K562 (cell line): ENCODE data around the gene CHAF1A. TPM values are rescaled to one million over a fixed set of nuclear protein-coding genes. Genes with fewer than 3 reads are reported as not detected.

Experiments
- ATAC-seq: fragments of 200-7000 bp; cut with Tn5 transposase; 3 replicates; pipeline ENCODE4 v1.9.1; 2020; ENCODE audit warnings: moderate library complexity
- BruUV-seq: library from RNA; stranded (reverse); fragments of 400-500 nt; replicated peaks from 2 replicates; lab custom pipeline; 2021; lab: Mats Ljungman, UMichigan
- CTCF ChIA-PET: fragments of 300-600 bp; formaldehyde crosslinking; extraction: SDS; loops from one replicate; lab custom pipeline; 2021; ENCODE audit warnings: low intra/inter-chr PET ratio; lab: Yijun Ruan, JAX
- POLR2A ChIA-PET: fragments of 300-600, 350-650 bp; sonication (Branson Sonifier 250); formaldehyde crosslinking; extraction: SDS; loops from one replicate; lab custom pipeline; 2021; ENCODE audit warnings: antibody characterized with exemption, inconsistent platforms; lab: Yijun Ruan, JAX
- DNase-seq, 4 experiments: peaks; one replicate each; pipeline versions ENCODE4 v3.0.0 to v3.0.0-alpha.2; 2011 to 2018; ENCODE audit warnings: low spot score in 3 of 4, mixed read lengths in 3 of 4; ENCODE audit errors: extremely low read depth in 1 of 4
- FAIRE-seq: peaks from 2 replicates; lab custom pipeline; 2011; peaks lifted over from hg19 to GRCh38; lab: Jason Lieb, UNC
- H2AFZ ChIP-seq: 2 replicates; pipeline ENCODE4 v1.6.0; 2011; ENCODE audit warnings: low read depth, low read length, control low read depth, inconsistent platforms
- H3K27ac ChIP-seq: fragments of 200-600 bp; 3 replicates; pipeline ENCODE4 v1.8.0; 2011; ENCODE audit warnings: low read depth, mild to moderate bottlenecking, control low read depth, inconsistent platforms, low read length, moderate library complexity, mixed read lengths; ENCODE audit errors: extremely low read depth
- H3K27me3 ChIP-seq, 2 experiments: fragments of 300-600 bp in 1 of 2; 2 replicates in 1 of 2; 3 replicates in 1 of 2; pipeline versions ENCODE4 v1.6.0 to v1.8.0; 2011; ENCODE audit warnings: inconsistent platforms in 2 of 2, low read length in 2 of 2, mild to moderate bottlenecking in 1 of 2, mixed read lengths in 1 of 2, moderate library complexity in 1 of 2; ENCODE audit not compliant: control insufficient read depth in 2 of 2, insufficient read depth in 2 of 2
- H3K36me3 ChIP-seq: fragments of 300-600 bp; 3 replicates; pipeline ENCODE4 v1.8.0; 2011; ENCODE audit warnings: mild to moderate bottlenecking, low read length, inconsistent platforms; ENCODE audit not compliant: control insufficient read depth, insufficient read depth
- H3K4me1 ChIP-seq, 2 experiments: fragments of 200-600 bp in 1 of 2; replicated peaks in 1 of 2; 2 replicates in 1 of 2; 3 replicates in 1 of 2; pipeline versions ENCODE4 v1.5.1 to v1.8.0; 2011; ENCODE audit warnings: inconsistent platforms in 2 of 2, low read length in 2 of 2, mild to moderate bottlenecking in 1 of 2, mixed read lengths in 1 of 2, moderate library complexity in 1 of 2; ENCODE audit not compliant: control insufficient read depth in 2 of 2, insufficient read depth in 2 of 2
- H3K4me2 ChIP-seq: 2 replicates; pipeline ENCODE4 v1.6.1; 2011; ENCODE audit warnings: low read length, control low read depth, inconsistent platforms, mixed read lengths; ENCODE audit not compliant: insufficient read depth
- H3K4me3 ChIP-seq: fragments of 200-600 bp; sonication (generic), shearing (Covaris generic); 2 replicates; pipeline ENCODE4 v1.5.1; 2016; ENCODE audit warnings: control low read depth, inconsistent platforms
- H3K79me2 ChIP-seq: fragments of 200-600 bp; 3 replicates; pipeline ENCODE4 v1.8.0; 2011; ENCODE audit warnings: low read length, inconsistent platforms; ENCODE audit not compliant: control insufficient read depth, insufficient read depth
- H3K9ac ChIP-seq, 2 experiments: 2 replicates each; pipeline versions ENCODE4 v1.6.0 to v1.6.1; 2011; ENCODE audit warnings: low read depth in 2 of 2, low read length in 2 of 2, control low read depth in 1 of 2, inconsistent platforms in 1 of 2, mild to moderate bottlenecking in 1 of 2, mixed read lengths in 1 of 2; ENCODE audit not compliant: insufficient read depth in 1 of 2
- H3K9me1 ChIP-seq: one replicate; pipeline ENCODE4 v1.6.0; 2011; ENCODE audit warnings: inconsistent platforms, mild to moderate bottlenecking, low read length, moderate library complexity; ENCODE audit not compliant: control insufficient read depth, insufficient read depth
- H3K9me3 ChIP-seq: replicated peaks from 2 replicates; pipeline ENCODE4 v1.5.1; 2011; ENCODE audit warnings: low read depth, low read length, inconsistent platforms; ENCODE audit not compliant: control insufficient read depth, insufficient read depth
- H4K20me1 ChIP-seq: replicated peaks from 2 replicates; pipeline ENCODE4 v1.6.1; 2011; ENCODE audit warnings: low read length, inconsistent platforms, mixed read lengths; ENCODE audit not compliant: control insufficient read depth, insufficient read depth
- C11orf30 ChIP-seq: fragments of 450-650 bp; IDR thresholded peaks from 2 replicates; pipeline ENCODE4 v1.6.1; 2016; ENCODE audit warnings: low read depth, mild to moderate bottlenecking
- ETV5 ChIP-seq: sonication (generic); formaldehyde crosslinking; IDR thresholded peaks from 2 replicates; pipeline ENCODE4 v1.4.0; 2020; ENCODE audit warnings: low read depth, mild to moderate bottlenecking, missing genetic modification reagents
- HCFC1 ChIP-seq: IDR thresholded peaks from 2 replicates; pipeline ENCODE4 v1.6.1; 2012; ENCODE audit warnings: low read depth, low read length, improper control_type of control experiment
- MED1 ChIP-seq: sonication (generic); formaldehyde crosslinking; IDR thresholded peaks from 2 replicates; pipeline ENCODE4 v1.8.1; 2023; ENCODE audit warnings: missing genetic modification reagents, borderline replicate concordance
- POLR2G ChIP-seq: fragments of 200-400 bp; formaldehyde crosslinking; IDR thresholded peaks from 2 replicates; pipeline ENCODE4 v1.6.1; 2017; ENCODE audit warnings: low read depth, mild to moderate bottlenecking, antibody characterized with exemption, low read length, moderate library complexity
- SMAD2 ChIP-seq: fragments of 150-350 bp; IDR thresholded peaks from 2 replicates; pipeline ENCODE4 v1.6.1; 2014; ENCODE audit warnings: low read depth, mild to moderate bottlenecking, low read length
- SMAD4 ChIP-seq: fragments of 250-450 bp; sonication (Bioruptor Pico); conservative IDR thresholded peaks from 2 replicates; pipeline ENCODE4 v1.8.0; 2021; ENCODE audit warnings: inconsistent platforms, mild to moderate bottlenecking, moderate library complexity
- SP2 ChIP-seq: IDR thresholded peaks from 2 replicates; pipeline ENCODE4 v1.6.1; 2011; ENCODE audit warnings: mild to moderate bottlenecking, low read depth, low read length, moderate library complexity; ENCODE audit not compliant: poor library complexity, severe bottlenecking; ENCODE audit errors: extremely low read depth
- WGBS: fragments of 100-300 bp; shearing (Covaris generic); methylation state at CpG from one replicate; pipeline ENCODE4 v1.1.6; 2016; ENCODE audit warnings: low coverage, mixed read lengths; ENCODE audit not compliant: insufficient coverage; ENCODE audit errors: missing lambda C conversion rate; 5-methylcytosine and 5-hydroxymethylcytosine counted together
- in situ Hi-C: fragments of 300-500 bp; cut with MboI; formaldehyde crosslinking; loops from 4 replicates; pipeline ENCODE4 v1.15.0; 2018; ENCODE audit warnings: inconsistent platforms, mixed read lengths
- intact Hi-C: fragments of 100-400 bp; cut with micrococcal nuclease; formaldehyde crosslinking; loops from 2 replicates; pipeline ENCODE4 v1.14.2; 2022
- polyA plus RNA-seq, 8 experiments: library from polyadenylated mRNA; depleted of rRNA in 4 of 8; stranded (reverse) in 5 of 8; unstranded in 3 of 8; fragments of >200 nt; fragmentation: Nextera tagmentation in 2 of 8; fragmentation: Illumina TruSeq in 1 of 8; extraction: Ambion mirVana in 2 of 8; extraction: Trizol in 1 of 8; gene quantifications; 2 replicates each; pipeline versions ENCODE4 v1.2.1 to v1.2.3, GENCODE V29; 2011 to 2014; ENCODE audit warnings: inconsistent platforms in 1 of 8, missing spikeins in 1 of 8
- total RNA-seq, 7 experiments: library from RNA; depleted of rRNA in 6 of 7; stranded (reverse); fragments of >200 nt in 6 of 7; fragmentation: Illumina TruSeq in 2 of 7; extraction: Trizol in 2 of 7; gene quantifications; 2 replicates each; pipeline versions ENCODE4 v1.2.1 to v1.2.3, GENCODE V29; 2011 to 2021; ENCODE audit warnings: low replicate concordance in 1 of 7
- TF ChIP-seq, protein P1 (sequence below): fragments of 200-600 bp; sonication (generic); IDR thresholded peaks from one replicate; pipeline ENCODE4 v1.6.1; 2012; ENCODE audit warnings: mild to moderate bottlenecking, low read depth, low read length, inconsistent platforms

CHAF1A gene
- total and polyA plus RNA-seq, 9 of the 15 experiments (the other 6 are each of a cell fraction or from before 2014, with no cell fraction given), result 1.6 to 86.9 (median 45.2) TPM

DNA sequence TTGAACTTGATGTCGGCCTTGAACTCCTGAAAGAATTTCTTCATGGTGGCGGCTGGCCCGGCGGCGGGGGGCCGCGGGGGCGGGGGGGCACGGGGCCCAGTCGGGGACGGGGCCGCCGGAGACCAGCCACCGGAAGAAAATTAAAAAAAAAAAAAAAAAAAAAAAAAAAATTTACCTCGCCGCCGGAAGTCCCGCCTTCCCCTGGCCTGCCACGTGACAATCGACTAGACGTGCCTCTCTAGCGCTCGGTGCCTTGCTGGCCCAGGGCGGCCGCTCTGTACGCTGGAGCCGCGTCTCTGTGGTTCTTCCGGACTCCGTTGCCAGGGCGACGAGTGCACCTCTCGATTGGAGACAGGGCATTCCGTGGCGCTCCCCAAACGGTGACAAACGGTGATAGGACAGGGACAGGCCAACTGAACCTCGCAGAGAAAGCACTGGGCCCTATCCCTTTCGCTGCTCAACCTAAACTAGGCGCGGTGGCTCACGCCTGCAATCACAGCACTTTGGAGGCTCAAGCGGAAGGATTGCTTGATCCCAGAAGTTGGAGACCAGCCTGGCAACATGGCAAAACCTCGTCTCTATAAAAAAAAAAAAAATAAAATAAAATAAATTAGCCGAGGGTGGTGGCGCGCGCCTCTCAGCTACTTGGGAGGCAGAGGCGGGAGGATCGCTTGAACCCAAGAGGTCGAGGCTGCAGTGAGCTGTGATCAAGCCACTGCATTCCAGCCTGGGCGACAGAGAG, 55.4 kb downstream of the CHAF1A start, which contains the start of gene UBXN6:
UBXN6 (minus strand) TSS at position 141 of the 742 bp plus-strand sequence; CDS start at position 44, 97 bp downstream.
- no peaks in the 10 kb centered on the region for H3K9me3 ChIP-seq
- peaks cover 20% of the 10 kb centered on the region; the same call in 2 of the 3 replicates for H3K36me3 ChIP-seq
- H2AFZ ChIP-seq, result peak within 1 kb of the TSS; percentile 66
- peak within 1 kb of the TSS; percentile 67 for H3K4me3 ChIP-seq
- ChIA-PET POLR2A (interaction anchor here (0.5 to 6.3 kb wide), 3 partner anchors 13 to 472 kb away, joined by 3 to 60 read pairs (median 44); partner anchors contain the start of gene HDGFL2), CTCF (no interaction called here)
- peaks cover 5% of the 10 kb centered on the region; the same call in 1 of the 2 replicates for H4K20me1 ChIP-seq
- peaks cover 34% of the 10 kb centered on the region for H3K79me2 ChIP-seq
- ATAC-seq (peak; percentile 77), DNase-seq (peak; percentile 84 to 99 (median 92)), FAIRE-seq (peak; percentile 99)
- peak within 1 kb of the TSS; percentile 76 for H3K27ac ChIP-seq
- WGBS, result 25% methylated on average over 32 of the region's 52 CpGs
- intact Hi-C loops (no loop called here), in situ Hi-C loops (no loop called here)
- BruUV-seq, result no TSS peak
- H3K4me1 ChIP-seq, result peaks cover 21 to 52% of the 10 kb centered on the region in 2 experiments
- H3K4me2 ChIP-seq, result peak within 1 kb of the TSS; percentile 96
- no peaks in the 10 kb centered on the region for H3K27me3 ChIP-seq
- peaks cover 2% of the 10 kb centered on the region for H3K9me1 ChIP-seq
- peak within 1 kb of the TSS; percentile 76 to 87 for H3K9ac ChIP-seq
- TF ChIP-seq SMAD2 (no peak), SMAD4 (CRISPR knock-in tag) (peak; percentile 89), ETV5 (peak; percentile 97), HCFC1 (peak; percentile 81), SP2 (peak; percentile 100), MED1 (no peak), POLR2G (peak; percentile 57), C11orf30 (peak; percentile 62; the same call in 1 of the 2 replicates)
- TF ChIP-seq, protein P1, sequence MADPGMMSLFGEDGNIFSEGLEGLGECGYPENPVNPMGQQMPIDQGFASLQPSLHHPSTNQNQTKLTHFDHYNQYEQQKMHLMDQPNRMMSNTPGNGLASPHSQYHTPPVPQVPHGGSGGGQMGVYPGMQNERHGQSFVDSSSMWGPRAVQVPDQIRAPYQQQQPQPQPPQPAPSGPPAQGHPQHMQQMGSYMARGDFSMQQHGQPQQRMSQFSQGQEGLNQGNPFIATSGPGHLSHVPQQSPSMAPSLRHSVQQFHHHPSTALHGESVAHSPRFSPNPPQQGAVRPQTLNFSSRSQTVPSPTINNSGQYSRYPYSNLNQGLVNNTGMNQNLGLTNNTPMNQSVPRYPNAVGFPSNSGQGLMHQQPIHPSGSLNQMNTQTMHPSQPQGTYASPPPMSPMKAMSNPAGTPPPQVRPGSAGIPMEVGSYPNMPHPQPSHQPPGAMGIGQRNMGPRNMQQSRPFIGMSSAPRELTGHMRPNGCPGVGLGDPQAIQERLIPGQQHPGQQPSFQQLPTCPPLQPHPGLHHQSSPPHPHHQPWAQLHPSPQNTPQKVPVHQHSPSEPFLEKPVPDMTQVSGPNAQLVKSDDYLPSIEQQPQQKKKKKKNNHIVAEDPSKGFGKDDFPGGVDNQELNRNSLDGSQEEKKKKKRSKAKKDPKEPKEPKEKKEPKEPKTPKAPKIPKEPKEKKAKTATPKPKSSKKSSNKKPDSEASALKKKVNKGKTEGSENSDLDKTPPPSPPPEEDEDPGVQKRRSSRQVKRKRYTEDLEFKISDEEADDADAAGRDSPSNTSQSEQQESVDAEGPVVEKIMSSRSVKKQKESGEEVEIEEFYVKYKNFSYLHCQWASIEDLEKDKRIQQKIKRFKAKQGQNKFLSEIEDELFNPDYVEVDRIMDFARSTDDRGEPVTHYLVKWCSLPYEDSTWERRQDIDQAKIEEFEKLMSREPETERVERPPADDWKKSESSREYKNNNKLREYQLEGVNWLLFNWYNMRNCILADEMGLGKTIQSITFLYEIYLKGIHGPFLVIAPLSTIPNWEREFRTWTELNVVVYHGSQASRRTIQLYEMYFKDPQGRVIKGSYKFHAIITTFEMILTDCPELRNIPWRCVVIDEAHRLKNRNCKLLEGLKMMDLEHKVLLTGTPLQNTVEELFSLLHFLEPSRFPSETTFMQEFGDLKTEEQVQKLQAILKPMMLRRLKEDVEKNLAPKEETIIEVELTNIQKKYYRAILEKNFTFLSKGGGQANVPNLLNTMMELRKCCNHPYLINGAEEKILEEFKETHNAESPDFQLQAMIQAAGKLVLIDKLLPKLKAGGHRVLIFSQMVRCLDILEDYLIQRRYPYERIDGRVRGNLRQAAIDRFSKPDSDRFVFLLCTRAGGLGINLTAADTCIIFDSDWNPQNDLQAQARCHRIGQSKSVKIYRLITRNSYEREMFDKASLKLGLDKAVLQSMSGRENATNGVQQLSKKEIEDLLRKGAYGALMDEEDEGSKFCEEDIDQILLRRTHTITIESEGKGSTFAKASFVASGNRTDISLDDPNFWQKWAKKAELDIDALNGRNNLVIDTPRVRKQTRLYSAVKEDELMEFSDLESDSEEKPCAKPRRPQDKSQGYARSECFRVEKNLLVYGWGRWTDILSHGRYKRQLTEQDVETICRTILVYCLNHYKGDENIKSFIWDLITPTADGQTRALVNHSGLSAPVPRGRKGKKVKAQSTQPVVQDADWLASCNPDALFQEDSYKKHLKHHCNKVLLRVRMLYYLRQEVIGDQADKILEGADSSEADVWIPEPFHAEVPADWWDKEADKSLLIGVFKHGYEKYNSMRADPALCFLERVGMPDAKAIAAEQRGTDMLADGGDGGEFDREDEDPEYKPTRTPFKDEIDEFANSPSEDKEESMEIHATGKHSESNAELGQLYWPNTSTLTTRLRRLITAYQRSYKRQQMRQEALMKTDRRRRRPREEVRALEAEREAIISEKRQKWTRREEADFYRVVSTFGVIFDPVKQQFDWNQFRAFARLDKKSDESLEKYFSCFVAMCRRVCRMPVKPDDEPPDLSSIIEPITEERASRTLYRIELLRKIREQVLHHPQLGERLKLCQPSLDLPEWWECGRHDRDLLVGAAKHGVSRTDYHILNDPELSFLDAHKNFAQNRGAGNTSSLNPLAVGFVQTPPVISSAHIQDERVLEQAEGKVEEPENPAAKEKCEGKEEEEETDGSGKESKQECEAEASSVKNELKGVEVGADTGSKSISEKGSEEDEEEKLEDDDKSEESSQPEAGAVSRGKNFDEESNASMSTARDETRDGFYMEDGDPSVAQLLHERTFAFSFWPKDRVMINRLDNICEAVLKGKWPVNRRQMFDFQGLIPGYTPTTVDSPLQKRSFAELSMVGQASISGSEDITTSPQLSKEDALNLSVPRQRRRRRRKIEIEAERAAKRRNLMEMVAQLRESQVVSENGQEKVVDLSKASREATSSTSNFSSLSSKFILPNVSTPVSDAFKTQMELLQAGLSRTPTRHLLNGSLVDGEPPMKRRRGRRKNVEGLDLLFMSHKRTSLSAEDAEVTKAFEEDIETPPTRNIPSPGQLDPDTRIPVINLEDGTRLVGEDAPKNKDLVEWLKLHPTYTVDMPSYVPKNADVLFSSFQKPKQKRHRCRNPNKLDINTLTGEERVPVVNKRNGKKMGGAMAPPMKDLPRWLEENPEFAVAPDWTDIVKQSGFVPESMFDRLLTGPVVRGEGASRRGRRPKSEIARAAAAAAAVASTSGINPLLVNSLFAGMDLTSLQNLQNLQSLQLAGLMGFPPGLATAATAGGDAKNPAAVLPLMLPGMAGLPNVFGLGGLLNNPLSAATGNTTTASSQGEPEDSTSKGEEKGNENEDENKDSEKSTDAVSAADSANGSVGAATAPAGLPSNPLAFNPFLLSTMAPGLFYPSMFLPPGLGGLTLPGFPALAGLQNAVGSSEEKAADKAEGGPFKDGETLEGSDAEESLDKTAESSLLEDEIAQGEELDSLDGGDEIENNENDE, result no peak
